ENCODE data around the gene PGPEP1.

DNA sequence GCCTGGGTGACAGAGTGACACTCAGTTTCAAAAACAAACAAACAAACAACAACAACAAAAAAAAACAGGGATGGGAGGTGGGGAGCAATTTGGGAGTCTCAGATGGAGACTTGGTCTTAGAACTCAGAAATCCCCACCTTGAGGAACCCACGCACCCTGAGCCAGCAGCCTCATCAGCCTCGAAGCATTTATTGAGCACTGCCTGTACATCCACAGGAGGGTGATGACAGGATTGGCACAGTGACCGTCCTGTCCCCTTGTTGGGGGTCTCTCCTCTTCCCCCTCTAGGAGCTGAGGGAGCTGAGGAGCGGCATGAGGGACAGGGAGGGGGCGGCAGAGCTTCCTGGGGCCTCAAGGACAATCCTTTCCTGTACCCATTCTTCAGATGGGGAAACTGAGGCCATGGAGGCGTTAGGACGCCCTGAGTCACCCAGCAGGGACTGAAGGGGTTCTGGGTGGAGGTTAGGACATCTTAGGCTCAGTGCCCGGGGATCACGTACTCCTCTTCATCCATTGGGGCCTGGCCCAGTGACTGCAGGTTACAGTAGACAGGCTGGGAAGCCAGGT, 51.2 kb downstream of the PGPEP1 start:
- TF ChIP-seq FOXM1 (IDR thresholded peaks at IDR 0.05; ENCODE audit: borderline replicate concordance, low read depth) (no peak), RAD21 (IDR thresholded peaks at IDR 0.05; ENCODE audit: low read depth) (no peak), CEBPB (IDR thresholded peaks at IDR 0.05) (no peak), EP300 (IDR thresholded peaks at IDR 0.05; ENCODE audit: borderline replicate concordance) (no peak), EGR1 (IDR thresholded peaks at IDR 0.05) (no peak), TAF1 (IDR thresholded peaks at IDR 0.05; ENCODE audit: low read depth) (no peak), YY1 (IDR thresholded peaks at IDR 0.05; ENCODE audit: low read depth) (no peak)
- TF ChIP-seq, protein P1, sequence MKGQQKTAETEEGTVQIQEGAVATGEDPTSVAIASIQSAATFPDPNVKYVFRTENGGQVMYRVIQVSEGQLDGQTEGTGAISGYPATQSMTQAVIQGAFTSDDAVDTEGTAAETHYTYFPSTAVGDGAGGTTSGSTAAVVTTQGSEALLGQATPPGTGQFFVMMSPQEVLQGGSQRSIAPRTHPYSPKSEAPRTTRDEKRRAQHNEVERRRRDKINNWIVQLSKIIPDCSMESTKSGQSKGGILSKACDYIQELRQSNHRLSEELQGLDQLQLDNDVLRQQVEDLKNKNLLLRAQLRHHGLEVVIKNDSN (IDR thresholded peaks at IDR 0.05), result no peak
- TF ChIP-seq, protein P2, sequence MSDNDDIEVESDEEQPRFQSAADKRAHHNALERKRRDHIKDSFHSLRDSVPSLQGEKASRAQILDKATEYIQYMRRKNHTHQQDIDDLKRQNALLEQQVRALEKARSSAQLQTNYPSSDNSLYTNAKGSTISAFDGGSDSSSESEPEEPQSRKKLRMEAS (IDR thresholded peaks at IDR 0.05), result no peak
- TF ChIP-seq, protein P3, sequence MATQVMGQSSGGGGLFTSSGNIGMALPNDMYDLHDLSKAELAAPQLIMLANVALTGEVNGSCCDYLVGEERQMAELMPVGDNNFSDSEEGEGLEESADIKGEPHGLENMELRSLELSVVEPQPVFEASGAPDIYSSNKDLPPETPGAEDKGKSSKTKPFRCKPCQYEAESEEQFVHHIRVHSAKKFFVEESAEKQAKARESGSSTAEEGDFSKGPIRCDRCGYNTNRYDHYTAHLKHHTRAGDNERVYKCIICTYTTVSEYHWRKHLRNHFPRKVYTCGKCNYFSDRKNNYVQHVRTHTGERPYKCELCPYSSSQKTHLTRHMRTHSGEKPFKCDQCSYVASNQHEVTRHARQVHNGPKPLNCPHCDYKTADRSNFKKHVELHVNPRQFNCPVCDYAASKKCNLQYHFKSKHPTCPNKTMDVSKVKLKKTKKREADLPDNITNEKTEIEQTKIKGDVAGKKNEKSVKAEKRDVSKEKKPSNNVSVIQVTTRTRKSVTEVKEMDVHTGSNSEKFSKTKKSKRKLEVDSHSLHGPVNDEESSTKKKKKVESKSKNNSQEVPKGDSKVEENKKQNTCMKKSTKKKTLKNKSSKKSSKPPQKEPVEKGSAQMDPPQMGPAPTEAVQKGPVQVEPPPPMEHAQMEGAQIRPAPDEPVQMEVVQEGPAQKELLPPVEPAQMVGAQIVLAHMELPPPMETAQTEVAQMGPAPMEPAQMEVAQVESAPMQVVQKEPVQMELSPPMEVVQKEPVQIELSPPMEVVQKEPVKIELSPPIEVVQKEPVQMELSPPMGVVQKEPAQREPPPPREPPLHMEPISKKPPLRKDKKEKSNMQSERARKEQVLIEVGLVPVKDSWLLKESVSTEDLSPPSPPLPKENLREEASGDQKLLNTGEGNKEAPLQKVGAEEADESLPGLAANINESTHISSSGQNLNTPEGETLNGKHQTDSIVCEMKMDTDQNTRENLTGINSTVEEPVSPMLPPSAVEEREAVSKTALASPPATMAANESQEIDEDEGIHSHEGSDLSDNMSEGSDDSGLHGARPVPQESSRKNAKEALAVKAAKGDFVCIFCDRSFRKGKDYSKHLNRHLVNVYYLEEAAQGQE (IDR thresholded peaks at IDR 0.05; ENCODE audit: low read depth), result no peak
